Right kidney (tissue), 1 donor: ENCODE measurements around the gene TMEM145.

ENCODE experiments used
- DNase-seq: peaks from one replicate; pipeline ENCODE4 v3.0.0-alpha.2; 2016

TMEM145 gene

GRCh38 chr19:42288881-42289555 lies 24.1 kb upstream of the TMEM145 start:
- no peak for DNase-seq

- DNase-seq: no peak
These were observed 23.5 kb upstream of the TMEM145 start for GRCh38 chr19:42289556-42290041.

- no peak for DNase-seq
These were observed 23.0 kb upstream of the TMEM145 start for GRCh38 chr19:42290136-42290522.

- DNase-seq: no peak
These were observed 22.3 kb upstream of the TMEM145 start for GRCh38 chr19:42290523-42291434.

GRCh38 chr19:42291435-42291810 lies 21.7 kb upstream of the TMEM145 start:
- no peak for DNase-seq

- no peak for DNase-seq
These were observed 20.8 kb upstream of the TMEM145 start for GRCh38 chr19:42292042-42292960.

- no peak for DNase-seq
These were observed 20.1 kb upstream of the TMEM145 start for GRCh38 chr19:42292963-42293362.

GRCh38 chr19:42293540-42293939 lies 19.6 kb upstream of the TMEM145 start:
- peak; percentile 57 for DNase-seq

GRCh38 chr19:42293948-42294347 lies 19.2 kb upstream of the TMEM145 start:
- DNase-seq: no peak

- DNase-seq: no peak
These were observed 18.5 kb upstream of the TMEM145 start for GRCh38 chr19:42294471-42295137.

GRCh38 chr19:42295342-42295741 lies 17.8 kb upstream of the TMEM145 start:
- DNase-seq: no peak

- peak; percentile 62 for DNase-seq
These were observed 17.1 kb upstream of the TMEM145 start for GRCh38 chr19:42295831-42296525.

- DNase-seq: no peak
These were observed 16.1 kb upstream of the TMEM145 start for GRCh38 chr19:42297039-42297438.

- DNase-seq: no peak
These were observed 11.4 kb upstream of the TMEM145 start, which contains the start of gene PRR19 for GRCh38 chr19:42301646-42302203. Gene PRR19 (plus strand): TSS chr19:42302132. CDS start chr19:42309585, 7,453 bp downstream.

- no peak for DNase-seq
These were observed 10.0 kb upstream of the TMEM145 start for GRCh38 chr19:42303101-42303464.

- no peak for DNase-seq
These were observed 9.2 kb upstream of the TMEM145 start for GRCh38 chr19:42303876-42304275.

- no peak for DNase-seq
These were observed 6.5 kb upstream of the TMEM145 start for GRCh38 chr19:42306646-42307045.

GRCh38 chr19:42309686-42310085 lies 3.4 kb upstream of the TMEM145 start:
- DNase-seq: no peak

GRCh38 chr19:42311657-42312056 lies 1.5 kb upstream of the TMEM145 start:
- no peak for DNase-seq

GRCh38 chr19:42312370-42312769 lies 739 bp upstream of the TMEM145 start:
- no peak for DNase-seq
